Measurements from ENCODE around the gene TRABD2B.

TRABD2B gene

GRCh38 chr1:47907177-47907528 is 90.0 kb downstream of the TRABD2B start:
- DNase-seq (ENCODE audit: low spot score): no peak

- no peak for DNase-seq (ENCODE audit: low spot score)
Measured at GRCh38 chr1:47906527-47907176, 90.5 kb downstream of the TRABD2B start.

GRCh38 chr1:47906009-47906432 is 91.2 kb downstream of the TRABD2B start:
- no peak for DNase-seq (ENCODE audit: low spot score)

- DNase-seq (ENCODE audit: low spot score): no peak
Measured at GRCh38 chr1:47903723-47904122, 93.5 kb downstream of the TRABD2B start.

GRCh38 chr1:47901001-47901575 is 96.1 kb downstream of the TRABD2B start:
- DNase-seq (ENCODE audit: low spot score): no peak

GRCh38 chr1:47898133-47898845 is 98.9 kb downstream of the TRABD2B start:
- no peak for DNase-seq (ENCODE audit: low spot score)

GRCh38 chr1:47895279-47896125 is 101.7 kb downstream of the TRABD2B start:
- no peak for DNase-seq (ENCODE audit: low spot score)

- DNase-seq (ENCODE audit: low spot score): no peak
Measured at GRCh38 chr1:47894410-47895278, 102.5 kb downstream of the TRABD2B start.

GRCh38 chr1:47893412-47893811 is 103.8 kb downstream of the TRABD2B start:
- no peak for DNase-seq (ENCODE audit: low spot score)

- no peak for DNase-seq (ENCODE audit: low spot score)
Measured at GRCh38 chr1:47890779-47891178, 106.4 kb downstream of the TRABD2B start.

- no peak for DNase-seq (ENCODE audit: low spot score)
Measured at GRCh38 chr1:47888294-47888629, 108.9 kb downstream of the TRABD2B start.

GRCh38 chr1:47887475-47888293 is 109.5 kb downstream of the TRABD2B start:
- DNase-seq (ENCODE audit: low spot score): no peak

GRCh38 chr1:47887060-47887459 is 110.1 kb downstream of the TRABD2B start:
- DNase-seq (ENCODE audit: low spot score): no peak

GRCh38 chr1:47886141-47886540 is 111.0 kb downstream of the TRABD2B start:
- DNase-seq (ENCODE audit: low spot score): no peak

- DNase-seq (ENCODE audit: low spot score): no peak
Measured at GRCh38 chr1:47885062-47885830, 111.9 kb downstream of the TRABD2B start.

- no peak for DNase-seq (ENCODE audit: low spot score)
Measured at GRCh38 chr1:47883963-47884362, 113.2 kb downstream of the TRABD2B start.

GRCh38 chr1:47881505-47882442 is 115.4 kb downstream of the TRABD2B start:
- DNase-seq (ENCODE audit: low spot score): no peak

- no peak for DNase-seq (ENCODE audit: low spot score)
Measured at GRCh38 chr1:47876587-47876963, 120.6 kb downstream of the TRABD2B start.

All from GM03348 (cell line).